Parathyroid adenoma (tissue), 2 donors: Measurements from ENCODE around the gene SLC31A1.
A peak's percentile ranks its signal among the peaks of the same experiment; 100 is the strongest.

ENCODE experiments used
- H2AFZ ChIP-seq: fragments of 300-600 bp; sonication (generic); one replicate; pipeline ENCODE4 v1.7.0; 2017; ENCODE audit warnings: antibody characterized with exemption, mild to moderate bottlenecking
- H3K27ac ChIP-seq: fragments of 300-600 bp; sonication (generic); one replicate; pipeline ENCODE4 v1.7.0; 2017
- H3K27me3 ChIP-seq: fragments of 300-600 bp; sonication (generic); one replicate; pipeline ENCODE4 v1.7.0; 2017; ENCODE audit warnings: low read length; ENCODE audit not compliant: control insufficient read depth, insufficient read depth
- H3K36me3 ChIP-seq: fragments of 300-600 bp; sonication (generic); one replicate; pipeline ENCODE4 v1.7.0; 2017; ENCODE audit warnings: low read length; ENCODE audit not compliant: control insufficient read depth, insufficient read depth
- H3K4me1 ChIP-seq: fragments of 300-600 bp; sonication (generic); one replicate; pipeline ENCODE4 v1.7.0; 2017; ENCODE audit warnings: control low read depth
- H3K4me2 ChIP-seq: fragments of 300-600 bp; sonication (generic); one replicate; pipeline ENCODE4 v1.7.0; 2017; ENCODE audit warnings: low read length
- H3K4me3 ChIP-seq: fragments of 300-600 bp; sonication (generic); one replicate; pipeline ENCODE4 v1.7.0; 2017; ENCODE audit warnings: low read depth, low read length
- H3K79me2 ChIP-seq: fragments of 300-600 bp; sonication (generic); one replicate; pipeline ENCODE4 v1.7.0; 2017; ENCODE audit warnings: control low read depth
- H3K9ac ChIP-seq: fragments of 300-600 bp; sonication (generic); one replicate; pipeline ENCODE4 v1.7.0; 2017; ENCODE audit warnings: mild to moderate bottlenecking
- H3K9me3 ChIP-seq: fragments of 300-600 bp; sonication (generic); one replicate; pipeline ENCODE4 v1.7.0; 2017; ENCODE audit warnings: low read length; ENCODE audit not compliant: control insufficient read depth
- CTCF ChIP-seq: fragments of 300-600 bp; sonication (generic); IDR thresholded peaks from one replicate; pipeline ENCODE4 v1.7.0; 2017; ENCODE audit warnings: antibody characterized with exemption, mild to moderate bottlenecking
- donor health status: primary hyperparathyroidism.

The SLC31A1 gene

DNA sequence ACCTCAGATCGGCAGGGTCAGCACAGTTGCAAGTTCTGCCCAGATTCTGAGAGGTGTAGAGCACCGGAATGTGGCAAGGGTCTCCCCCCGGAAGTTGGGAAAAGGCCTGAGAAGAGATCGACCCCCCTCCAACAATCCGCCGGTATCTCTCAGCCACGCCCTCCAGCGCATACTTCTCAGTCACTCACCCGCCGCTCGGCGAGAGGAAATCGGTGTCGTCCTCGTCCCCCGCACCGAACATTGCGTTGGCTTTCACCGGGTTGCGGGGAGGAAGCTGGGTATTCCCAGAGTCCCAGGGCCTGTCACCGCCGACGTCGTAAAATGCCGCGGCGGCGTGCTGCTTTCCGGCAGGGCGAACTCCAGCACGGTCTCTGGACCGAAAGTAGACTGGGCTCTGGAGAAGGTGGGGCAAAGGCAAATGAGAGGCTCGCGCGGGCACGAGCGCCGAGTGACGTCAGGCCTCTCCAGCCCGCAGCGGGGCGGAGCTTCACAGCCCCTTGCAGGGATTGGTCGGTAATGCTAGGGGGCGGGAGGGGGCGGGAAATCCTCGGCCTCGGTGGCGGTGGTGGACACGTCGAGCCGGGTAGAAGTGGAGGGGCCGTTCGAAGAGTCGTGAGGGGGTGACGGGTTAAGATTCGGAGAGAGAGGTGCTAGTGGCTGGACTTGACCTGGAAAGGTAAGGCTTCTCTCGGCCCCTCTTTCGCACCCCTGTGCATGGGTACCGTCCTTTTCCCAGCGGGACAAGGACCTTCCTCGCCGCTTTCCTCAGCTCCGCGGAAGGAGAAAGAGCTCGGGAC lies at the start of gene SLC31A1, which contains the start of gene FKBP15:
SLC31A1 (plus strand) TSS at position 542 of the 797 bp plus-strand sequence. CDS start 34,605 bp downstream, outside the sequence.
FKBP15 (minus strand) TSS at position 275 of the 797 bp plus-strand sequence; CDS start at position 241, 34 bp downstream.
- Histone ChIP-seq H3K4me1 (peaks cover 5% of the 10 kb centered on the region), H3K9me3 (no peaks in the 10 kb centered on the region), H3K36me3 (no peaks in the 10 kb centered on the region), H2AFZ (peak within 1 kb of the TSS; percentile 87), H3K4me2 (peak within 1 kb of the TSS; percentile 87), H3K27me3 (no peaks in the 10 kb centered on the region), H3K27ac (peak within 1 kb of the TSS; percentile 73), H3K9ac (peak within 1 kb of the TSS; percentile 19), H3K79me2 (peaks cover 6% of the 10 kb centered on the region), H3K4me3 (peak within 1 kb of the TSS; percentile 95)
- TF ChIP-seq CTCF: no peak

DNA sequence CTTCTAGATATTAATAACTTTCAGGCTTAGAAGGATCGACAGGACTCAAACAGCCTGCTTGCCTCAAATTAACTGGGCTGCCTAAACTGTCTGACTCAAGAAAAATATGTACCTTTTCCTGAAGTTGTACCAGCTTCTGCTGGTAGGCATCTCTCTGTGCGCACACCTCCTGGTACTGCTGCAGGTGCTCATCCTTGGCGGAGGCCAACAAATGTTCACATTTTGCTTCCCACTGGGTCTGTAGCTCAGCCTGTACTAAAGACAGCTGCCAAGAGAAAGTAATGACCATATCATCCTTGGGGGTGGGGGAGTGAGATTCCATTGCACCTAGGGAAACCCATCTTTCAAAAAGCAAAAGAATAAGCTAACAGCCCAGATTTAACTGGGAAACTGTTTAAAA lies 48.0 kb upstream of the SLC31A1 start:
- no peak overlapping the region for H3K4me3 ChIP-seq
- no peak for TF ChIP-seq CTCF

DNA sequence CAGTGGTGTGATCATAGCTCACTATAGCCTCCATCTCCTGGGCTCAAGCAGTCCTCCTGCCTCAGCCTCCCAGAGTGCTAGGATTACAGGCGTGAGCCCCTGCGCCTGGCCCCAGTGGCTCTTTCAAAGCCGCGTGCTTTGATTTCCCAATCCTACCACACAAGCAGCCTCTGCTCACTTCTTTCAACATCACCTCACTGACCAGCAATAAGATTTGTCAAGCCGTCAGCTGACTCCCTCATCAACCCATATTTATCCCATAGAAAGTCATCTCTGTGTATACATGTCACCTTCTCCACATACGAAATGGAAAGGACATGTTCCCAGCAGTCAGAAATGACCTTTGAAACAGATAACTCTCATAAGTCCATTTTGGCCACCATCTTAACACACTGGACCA lies 44.5 kb upstream of the SLC31A1 start:
- no peaks in the 10 kb centered on the region for H3K36me3 ChIP-seq

More for the DNA sequence above, 48.0 kb upstream of the SLC31A1 start:
- Histone ChIP-seq H3K9me3 (no peaks in the 10 kb centered on the region), H3K79me2 (no peaks in the 10 kb centered on the region), H2AFZ (no peak overlapping the region), H3K36me3 (no peaks in the 10 kb centered on the region), H3K27me3 (no peaks in the 10 kb centered on the region), H3K4me2 (no peak overlapping the region), H3K4me1 (no peaks in the 10 kb centered on the region), H3K9ac (no peak overlapping the region), H3K27ac (no peak overlapping the region)

GRCh38 chr9:113177251-113177650 lies 44.1 kb upstream of the SLC31A1 start:
- no peak overlapping the region for H3K4me3 ChIP-seq
- no peak overlapping the region for H2AFZ ChIP-seq
- no peaks in the 10 kb centered on the region for H3K36me3 ChIP-seq
- H3K4me2 ChIP-seq: no peak overlapping the region
- H3K4me1 ChIP-seq: no peaks in the 10 kb centered on the region
- TF ChIP-seq CTCF: no peak
- no peak overlapping the region for H3K9ac ChIP-seq
- H3K9me3 ChIP-seq: no peaks in the 10 kb centered on the region
- no peaks in the 10 kb centered on the region for H3K27me3 ChIP-seq
- no peaks in the 10 kb centered on the region for H3K79me2 ChIP-seq
- no peak overlapping the region for H3K27ac ChIP-seq

More for the DNA sequence above, 44.5 kb upstream of the SLC31A1 start:
- Histone ChIP-seq H3K4me2 (no peak overlapping the region), H2AFZ (no peak overlapping the region), H3K79me2 (no peaks in the 10 kb centered on the region), H3K9me3 (no peaks in the 10 kb centered on the region), H3K4me1 (no peaks in the 10 kb centered on the region), H3K27me3 (no peaks in the 10 kb centered on the region), H3K27ac (no peak overlapping the region), H3K9ac (no peak overlapping the region), H3K4me3 (no peak overlapping the region)
- no peak for TF ChIP-seq CTCF
